HL-60 (cell line): ENCODE data around the gene CTDSP1.

Experiments
- DNase-seq, 2 experiments: peaks; one replicate each; pipeline ENCODE4 v3.0.0-alpha.2; 2010 to 2020; ENCODE audit warnings: low read depth in 1 of 2, low spot score in 1 of 2
- H3K27ac ChIP-seq: fragments of 250-450 bp; sonication (Bioruptor Pico); replicated peaks from 2 replicates; pipeline ENCODE4 v1.5.1; 2020; ENCODE audit warnings: mild to moderate bottlenecking, moderate library complexity
- H3K27me3 ChIP-seq: fragments of 250-450 bp; sonication (Bioruptor Pico); 2 replicates; pipeline ENCODE4 v1.5.1; 2021; ENCODE audit warnings: mild to moderate bottlenecking, moderate library complexity; ENCODE audit not compliant: insufficient read depth, poor library complexity, severe bottlenecking
- H3K4me3 ChIP-seq: replicated peaks from 2 replicates; pipeline ENCODE4 v1.5.1; 2011; ENCODE audit warnings: mild to moderate bottlenecking, control low read depth, low read length; ENCODE audit not compliant: insufficient read depth
- GABPA ChIP-seq: IDR thresholded peaks from 2 replicates; pipeline ENCODE4 v1.6.1; 2012; ENCODE audit warnings: low read depth
- POLR2AphosphoS5 ChIP-seq: IDR thresholded peaks from 2 replicates; pipeline ENCODE4 v1.6.1; 2012; ENCODE audit warnings: low read depth
- SPI1 ChIP-seq: IDR thresholded peaks from 2 replicates; pipeline ENCODE4 v1.6.1; 2012; ENCODE audit warnings: low read depth, mild to moderate bottlenecking, borderline replicate concordance
- TF ChIP-seq, protein P1 (sequence below): IDR thresholded peaks from one replicate; pipeline ENCODE4 v1.5.1; 2011; ENCODE audit warnings: low read length, control low read depth, inconsistent platforms; ENCODE audit not compliant: insufficient read depth
- TF ChIP-seq, protein P2 (sequence below): IDR thresholded peaks from 2 replicates; pipeline ENCODE4 v1.6.1; 2012; ENCODE audit warnings: low read depth; ENCODE audit not compliant: insufficient replicate concordance

The CTDSP1 gene

GRCh38 chr2:218357236-218358177 is 42.2 kb upstream of the CTDSP1 start:
- Histone ChIP-seq H3K27ac (no peak overlapping the region), H3K4me3 (no peak overlapping the region), H3K27me3 (no peaks in the 10 kb centered on the region)
- no peak for DNase-seq
- TF ChIP-seq, protein P1, sequence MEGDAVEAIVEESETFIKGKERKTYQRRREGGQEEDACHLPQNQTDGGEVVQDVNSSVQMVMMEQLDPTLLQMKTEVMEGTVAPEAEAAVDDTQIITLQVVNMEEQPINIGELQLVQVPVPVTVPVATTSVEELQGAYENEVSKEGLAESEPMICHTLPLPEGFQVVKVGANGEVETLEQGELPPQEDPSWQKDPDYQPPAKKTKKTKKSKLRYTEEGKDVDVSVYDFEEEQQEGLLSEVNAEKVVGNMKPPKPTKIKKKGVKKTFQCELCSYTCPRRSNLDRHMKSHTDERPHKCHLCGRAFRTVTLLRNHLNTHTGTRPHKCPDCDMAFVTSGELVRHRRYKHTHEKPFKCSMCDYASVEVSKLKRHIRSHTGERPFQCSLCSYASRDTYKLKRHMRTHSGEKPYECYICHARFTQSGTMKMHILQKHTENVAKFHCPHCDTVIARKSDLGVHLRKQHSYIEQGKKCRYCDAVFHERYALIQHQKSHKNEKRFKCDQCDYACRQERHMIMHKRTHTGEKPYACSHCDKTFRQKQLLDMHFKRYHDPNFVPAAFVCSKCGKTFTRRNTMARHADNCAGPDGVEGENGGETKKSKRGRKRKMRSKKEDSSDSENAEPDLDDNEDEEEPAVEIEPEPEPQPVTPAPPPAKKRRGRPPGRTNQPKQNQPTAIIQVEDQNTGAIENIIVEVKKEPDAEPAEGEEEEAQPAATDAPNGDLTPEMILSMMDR, result no peak
- TF ChIP-seq GABPA, result no peak
- TF ChIP-seq POLR2AphosphoS5, result no peak
- TF ChIP-seq, protein P2, sequence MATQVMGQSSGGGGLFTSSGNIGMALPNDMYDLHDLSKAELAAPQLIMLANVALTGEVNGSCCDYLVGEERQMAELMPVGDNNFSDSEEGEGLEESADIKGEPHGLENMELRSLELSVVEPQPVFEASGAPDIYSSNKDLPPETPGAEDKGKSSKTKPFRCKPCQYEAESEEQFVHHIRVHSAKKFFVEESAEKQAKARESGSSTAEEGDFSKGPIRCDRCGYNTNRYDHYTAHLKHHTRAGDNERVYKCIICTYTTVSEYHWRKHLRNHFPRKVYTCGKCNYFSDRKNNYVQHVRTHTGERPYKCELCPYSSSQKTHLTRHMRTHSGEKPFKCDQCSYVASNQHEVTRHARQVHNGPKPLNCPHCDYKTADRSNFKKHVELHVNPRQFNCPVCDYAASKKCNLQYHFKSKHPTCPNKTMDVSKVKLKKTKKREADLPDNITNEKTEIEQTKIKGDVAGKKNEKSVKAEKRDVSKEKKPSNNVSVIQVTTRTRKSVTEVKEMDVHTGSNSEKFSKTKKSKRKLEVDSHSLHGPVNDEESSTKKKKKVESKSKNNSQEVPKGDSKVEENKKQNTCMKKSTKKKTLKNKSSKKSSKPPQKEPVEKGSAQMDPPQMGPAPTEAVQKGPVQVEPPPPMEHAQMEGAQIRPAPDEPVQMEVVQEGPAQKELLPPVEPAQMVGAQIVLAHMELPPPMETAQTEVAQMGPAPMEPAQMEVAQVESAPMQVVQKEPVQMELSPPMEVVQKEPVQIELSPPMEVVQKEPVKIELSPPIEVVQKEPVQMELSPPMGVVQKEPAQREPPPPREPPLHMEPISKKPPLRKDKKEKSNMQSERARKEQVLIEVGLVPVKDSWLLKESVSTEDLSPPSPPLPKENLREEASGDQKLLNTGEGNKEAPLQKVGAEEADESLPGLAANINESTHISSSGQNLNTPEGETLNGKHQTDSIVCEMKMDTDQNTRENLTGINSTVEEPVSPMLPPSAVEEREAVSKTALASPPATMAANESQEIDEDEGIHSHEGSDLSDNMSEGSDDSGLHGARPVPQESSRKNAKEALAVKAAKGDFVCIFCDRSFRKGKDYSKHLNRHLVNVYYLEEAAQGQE, result no peak
- no peak for TF ChIP-seq SPI1

DNA sequence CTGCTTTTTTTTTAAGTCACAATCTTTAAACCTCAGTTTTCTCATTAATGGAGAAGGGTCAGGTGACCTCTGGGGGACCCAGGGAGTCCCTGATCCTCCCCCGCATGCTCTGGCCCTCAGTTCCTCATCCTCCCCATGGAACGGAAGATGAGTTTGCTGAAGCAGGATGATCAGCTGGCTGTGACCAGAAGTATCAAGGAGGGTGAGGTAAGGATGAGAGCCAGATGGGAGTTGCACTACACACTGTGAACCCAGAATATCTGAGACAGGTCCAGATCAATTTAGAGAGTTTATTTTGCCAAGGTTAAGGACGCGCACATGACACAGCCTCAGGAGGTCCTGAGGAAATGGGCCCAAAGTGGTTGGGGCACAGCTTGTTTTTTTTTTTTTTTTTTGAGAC is 39.2 kb upstream of the CTDSP1 start:
- TF ChIP-seq POLR2AphosphoS5 (peak; percentile 66), SPI1 (peak; percentile 87)
- TF ChIP-seq, protein P2, result no peak
- H3K4me3 ChIP-seq, result no peak overlapping the region
- DNase-seq, result peak; percentile 85 to 90
- H3K27ac ChIP-seq, result peak overlapping the region; percentile 15; the same call in 1 of the 2 replicates
- H3K27me3 ChIP-seq, result no peaks in the 10 kb centered on the region

GRCh38 chr2:218362606-218363005 is 37.1 kb upstream of the CTDSP1 start:
- Histone ChIP-seq H3K27me3 (no peaks in the 10 kb centered on the region), H3K4me3 (no peak overlapping the region), H3K27ac (no peak overlapping the region)
- DNase-seq, result no peak
- TF ChIP-seq, protein P1, result no peak
- TF ChIP-seq POLR2AphosphoS5 (no peak), GABPA (no peak), SPI1 (no peak)
- TF ChIP-seq, protein P2, result no peak
